A549 (cell line): ENCODE measurements around the gene WDR17. TPM values are rescaled to one million over a fixed set of nuclear protein-coding genes. Genes with fewer than 3 reads are reported as not detected.

Source experiments
- ATAC-seq, 2 experiments: fragments of 200-7000 bp in 1 of 2; fragments of >200 bp in 1 of 2; cut with Nextera tagmentation in 1 of 2; cut with Tn5 transposase in 1 of 2; 3 replicates each; pipeline versions ENCODE4 v1.8.0 to v1.9.1; 2018 to 2020; ENCODE audit warnings: mild to moderate bottlenecking in 1 of 2, moderate library complexity in 1 of 2
- CTCF ChIA-PET: fragments of 300-600 bp; sonication (Branson Sonifier 250); formaldehyde crosslinking; extraction: SDS; loops from one replicate; lab custom pipeline; 2021; ENCODE audit warnings: antibody characterized with exemption, inconsistent platforms; lab: Yijun Ruan, JAX
- POLR2A ChIA-PET: fragments of 350-600 bp; formaldehyde crosslinking; extraction: SDS; loops from one replicate; lab custom pipeline; 2021; ENCODE audit warnings: antibody characterized with exemption, inconsistent platforms; lab: Yijun Ruan, JAX
- DNase-seq, 2 experiments: peaks; one replicate each; pipeline versions ENCODE4 v3.0.0 to v3.0.0-alpha.2; 2011 to 2016; ENCODE audit warnings: low read depth in 1 of 2, low spot score in 1 of 2
- FAIRE-seq: peaks from 2 replicates; lab custom pipeline; 2011; peaks lifted over from hg19 to GRCh38; lab: Jason Lieb, UNC
- H3K27ac ChIP-seq, 2 experiments: fragments of >200 bp; sonication (Bioruptor Twin); formaldehyde crosslinking; 3 replicates each; pipeline ENCODE4 v1.5.1; 2016 to 2017
- H3K4me1 ChIP-seq: fragments of >200 bp; sonication (Bioruptor Twin); formaldehyde crosslinking; 3 replicates; pipeline ENCODE4 v1.6.1; 2016
- H3K4me2 ChIP-seq: fragments of >200 bp; sonication (Bioruptor Twin); formaldehyde crosslinking; 3 replicates; pipeline ENCODE4 v1.6.1; 2016
- H3K4me3 ChIP-seq: fragments of >200 bp; sonication (Bioruptor Twin); formaldehyde crosslinking; 3 replicates; pipeline ENCODE4 v1.5.1; 2016
- H3K9me3 ChIP-seq: fragments of >200 bp; sonication (Bioruptor Twin); formaldehyde crosslinking; 3 replicates; pipeline ENCODE4 v1.6.1; 2016
- ATOH8 ChIP-seq: fragments of 250-450 bp; sonication (Bioruptor Pico); IDR thresholded peaks from 2 replicates; pipeline ENCODE4 v1.5.0; 2020; ENCODE audit warnings: low read depth, mild to moderate bottlenecking, moderate library complexity
- BHLHE40 ChIP-seq: IDR thresholded peaks from 2 replicates; pipeline ENCODE4 v1.6.1; 2012; ENCODE audit warnings: low read depth, low read length, inconsistent platforms
- CEBPB ChIP-seq, 2 experiments: fragments of >200 bp in 1 of 2; sonication (Bioruptor Twin) in 1 of 2; formaldehyde crosslinking in 1 of 2; IDR thresholded peaks; 2 replicates each; pipeline ENCODE4 v1.6.1; 2012 to 2016
- E2F6 ChIP-seq: IDR thresholded peaks from 2 replicates; pipeline ENCODE4 v1.6.1; 2012; ENCODE audit warnings: low read depth, borderline replicate concordance
- EHF ChIP-seq: fragments of 250-450 bp; sonication (Bioruptor Pico); IDR thresholded peaks from 2 replicates; pipeline ENCODE4 v1.5.0; 2020; ENCODE audit warnings: mild to moderate bottlenecking
- EHMT2 ChIP-seq: fragments of 200-600 bp; sonication (generic); IDR thresholded peaks from 2 replicates; pipeline ENCODE4 v1.6.1; 2016; ENCODE audit warnings: antibody characterized with exemption, low read depth, mild to moderate bottlenecking, moderate library complexity
- ELK1 ChIP-seq: fragments of 150-350 bp; IDR thresholded peaks from 2 replicates; pipeline ENCODE4 v1.6.1; 2014; ENCODE audit warnings: low read depth, mild to moderate bottlenecking, low read length
- ESRRA ChIP-seq: fragments of 150-350 bp; IDR thresholded peaks from 2 replicates; pipeline ENCODE4 v1.6.1; 2014; ENCODE audit warnings: mild to moderate bottlenecking, low read length, borderline replicate concordance
- FOSB ChIP-seq: fragments of 250-450 bp; sonication (Bioruptor Pico); IDR thresholded peaks from 2 replicates; pipeline ENCODE4 v1.5.0; 2020; ENCODE audit warnings: mild to moderate bottlenecking, moderate library complexity
- GATA3 ChIP-seq: IDR thresholded peaks from 2 replicates; pipeline ENCODE4 v1.6.1; 2012; ENCODE audit warnings: borderline replicate concordance
- HDAC2 ChIP-seq: fragments of 200-600 bp; sonication (generic); IDR thresholded peaks from 2 replicates; pipeline ENCODE4 v1.6.1; 2016
- HEYL ChIP-seq: fragments of 250-450 bp; sonication (Bioruptor Pico); IDR thresholded peaks from 2 replicates; pipeline ENCODE4 v1.8.0; 2021; ENCODE audit warnings: mild to moderate bottlenecking, moderate library complexity
- JUNB ChIP-seq: fragments of >200 bp; sonication (Bioruptor Twin); formaldehyde crosslinking; IDR thresholded peaks from 2 replicates; pipeline ENCODE4 v1.6.1; 2016
- KDM1A ChIP-seq: fragments of 200-600 bp; sonication (generic); IDR thresholded peaks from 2 replicates; pipeline ENCODE4 v1.6.1; 2016; ENCODE audit warnings: low read depth, mild to moderate bottlenecking
- KDM5A ChIP-seq: fragments of 200-600 bp; sonication (generic); IDR thresholded peaks from 2 replicates; pipeline ENCODE4 v1.6.1; 2016; ENCODE audit warnings: antibody characterized with exemption, mild to moderate bottlenecking
- MAFK ChIP-seq: fragments of 450-650 bp; IDR thresholded peaks from 2 replicates; pipeline ENCODE4 v1.6.1; 2014; ENCODE audit not compliant: partially characterized antibody
- MYC ChIP-seq: IDR thresholded peaks from 2 replicates; pipeline ENCODE4 v1.6.1; 2012; ENCODE audit warnings: mild to moderate bottlenecking, inconsistent platforms, low read length, improper control_type of control experiment, borderline replicate concordance
- NR3C1 ChIP-seq: fragments of >200 bp; sonication (Bioruptor Twin); formaldehyde crosslinking; IDR thresholded peaks from 3 replicates; pipeline ENCODE4 v1.6.1; 2017
- POLR2AphosphoS2 ChIP-seq: conservative IDR thresholded peaks from 2 replicates; pipeline ENCODE4 v1.6.1; 2012; ENCODE audit warnings: low read length, improper control_type of control experiment, inconsistent platforms
- RARB ChIP-seq: fragments of 250-450 bp; sonication (Bioruptor Pico); IDR thresholded peaks from 2 replicates; pipeline ENCODE4 v1.8.0; 2021; ENCODE audit warnings: mild to moderate bottlenecking, moderate library complexity
- SREBF2 ChIP-seq: fragments of 450-650 bp; IDR thresholded peaks from 2 replicates; pipeline ENCODE4 v1.6.1; 2014; ENCODE audit warnings: mild to moderate bottlenecking, moderate library complexity
- TFCP2L1 ChIP-seq: fragments of 250-450 bp; sonication (Bioruptor Pico); IDR thresholded peaks from 2 replicates; pipeline ENCODE4 v1.5.0; 2021; ENCODE audit warnings: mild to moderate bottlenecking
- TP53 ChIP-seq: fragments of 250-450 bp; sonication (Bioruptor Pico); IDR thresholded peaks from 2 replicates; pipeline ENCODE4 v1.5.0; 2021; ENCODE audit warnings: mild to moderate bottlenecking, moderate library complexity
- ZFP36 ChIP-seq: fragments of 450-650 bp; IDR thresholded peaks from 2 replicates; pipeline ENCODE4 v1.6.1; 2014; ENCODE audit warnings: borderline replicate concordance; ENCODE audit not compliant: partially characterized antibody
- WGBS: methylation state at CpG from one replicate; pipeline ENCODE4 v1.1.6; 2017; ENCODE audit errors: missing lambda C conversion rate; 5-methylcytosine and 5-hydroxymethylcytosine counted together
- polyA plus RNA-seq, 4 experiments: library from polyadenylated mRNA; depleted of rRNA in 3 of 4; stranded (reverse); fragments of >200 nt; fragmentation: RNase III in 1 of 4; extraction: RNeasy Plus Mini Kit Qiagen cat#74134 plus additional on column Dnase treatment in 1 of 4; gene quantifications; 2 replicates in 3 of 4; 3 replicates in 1 of 4; pipeline ENCODE4 v1.2.3, GENCODE V29; 2011 to 2017
- TF ChIP-seq, protein P1 (sequence below): fragments of 250-450 bp; sonication (Bioruptor Pico); IDR thresholded peaks from 2 replicates; pipeline ENCODE4 v1.5.0; 2021; ENCODE audit warnings: mild to moderate bottlenecking, moderate library complexity, borderline replicate concordance

Gene WDR17
- polyA plus RNA-seq, 2 of the 4 experiments (the other 2 are of a cell fraction), result 2.1 to 7.5 TPM

- no peak overlapping the region for H3K4me3 ChIP-seq
- POLR2A ChIA-PET, result no interaction called here
- ATAC-seq (no peak), DNase-seq (no peak), FAIRE-seq (no peak)
- peaks cover 4% of the 10 kb centered on the region; the same call in 1 of the 3 replicates for H3K4me1 ChIP-seq
- H3K4me2 ChIP-seq, result no peak overlapping the region
- CTCF ChIA-PET, result no interaction called here
- no peaks in the 10 kb centered on the region for H3K9me3 ChIP-seq
- 85% methylated on average over 20 of the region's 20 CpGs for WGBS
- H3K27ac ChIP-seq, result no peak overlapping the region
- TF ChIP-seq ESRRA (no peak), FOSB (CRISPR knock-in tag) (no peak), SREBF2 (no peak), BHLHE40 (no peak), EHF (CRISPR knock-in tag) (no peak), EHMT2 (no peak), JUNB (no peak), TFCP2L1 (CRISPR knock-in tag) (no peak), MAFK (no peak), HEYL (CRISPR knock-in tag) (no peak), POLR2AphosphoS2 (no peak), ELK1 (no peak), ZFP36 (no peak), NR3C1 (no peak)
- TF ChIP-seq, protein P1, sequence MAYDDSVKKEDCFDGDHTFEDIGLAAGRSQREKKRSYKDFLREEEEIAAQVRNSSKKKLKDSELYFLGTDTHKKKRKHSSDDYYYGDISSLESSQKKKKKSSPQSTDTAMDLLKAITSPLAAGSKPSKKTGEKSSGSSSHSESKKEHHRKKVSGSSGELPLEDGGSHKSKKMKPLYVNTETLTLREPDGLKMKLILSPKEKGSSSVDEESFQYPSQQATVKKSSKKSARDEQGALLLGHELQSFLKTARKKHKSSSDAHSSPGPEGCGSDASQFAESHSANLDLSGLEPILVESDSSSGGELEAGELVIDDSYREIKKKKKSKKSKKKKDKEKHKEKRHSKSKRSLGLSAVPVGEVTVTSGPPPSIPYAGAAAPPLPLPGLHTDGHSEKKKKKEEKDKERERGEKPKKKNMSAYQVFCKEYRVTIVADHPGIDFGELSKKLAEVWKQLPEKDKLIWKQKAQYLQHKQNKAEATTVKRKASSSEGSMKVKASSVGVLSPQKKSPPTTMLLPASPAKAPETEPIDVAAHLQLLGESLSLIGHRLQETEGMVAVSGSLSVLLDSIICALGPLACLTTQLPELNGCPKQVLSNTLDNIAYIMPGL (CRISPR knock-in tag), result no peak
Measured at GRCh38 chr4:176063718-176064117, 1.9 kb upstream of the WDR17 start.

GRCh38 chr4:176064539-176064938 lies 1.1 kb upstream of the WDR17 start:
- no peak overlapping the region for H3K27ac ChIP-seq
- ChIA-PET CTCF (no interaction called here), POLR2A (no interaction called here)
- no peak for TF ChIP-seq HDAC2
- H3K4me1 ChIP-seq, result peaks cover 4% of the 10 kb centered on the region; the same call in 1 of the 3 replicates
- 72% methylated on average over 2 of the region's 2 CpGs for WGBS
- no peak overlapping the region for H3K4me2 ChIP-seq
- DNase-seq (no peak), ATAC-seq (no peak), FAIRE-seq (no peak)
- no peak overlapping the region for H3K4me3 ChIP-seq
- H3K9me3 ChIP-seq, result no peaks in the 10 kb centered on the region

GRCh38 chr4:176066757-176067156 lies 1.1 kb downstream of the WDR17 start:
- ChIA-PET POLR2A (no interaction called here), CTCF (no interaction called here)
- Histone ChIP-seq H3K9me3 (no peaks in the 10 kb centered on the region), H3K4me3 (no peak overlapping the region; the same call in 2 of the 3 replicates), H3K27ac (no peak overlapping the region), H3K4me1 (peaks cover 4% of the 10 kb centered on the region; the same call in 1 of the 3 replicates), H3K4me2 (peak overlapping the region; percentile 83)
- FAIRE-seq (no peak), DNase-seq (no peak), ATAC-seq (no peak)
- TF ChIP-seq ATOH8 (CRISPR knock-in tag) (no peak), GATA3 (no peak), SREBF2 (no peak), KDM1A (no peak), CEBPB (IDR thresholded peaks at IDR 0.05) (no peak), MYC (no peak), KDM5A (no peak), ELK1 (no peak), E2F6 (no peak), EHMT2 (no peak), TP53 (CRISPR knock-in tag) (no peak), NR3C1 (no peak), RARB (CRISPR knock-in tag) (no peak), JUNB (no peak)
- WGBS, result 91% methylated on average over 6 of the region's 6 CpGs
